GM12878 (cell line): ENCODE measurements around the gene SPTAN1. TPM values are rescaled to one million over a fixed set of nuclear protein-coding genes. Genes with fewer than 3 reads are reported as not detected.

Source experiments
- ATAC-seq: fragments of 200-7000 bp; cut with Tn5 transposase; 3 replicates; pipeline ENCODE4 v1.9.1; 2020; ENCODE audit warnings: mild to moderate bottlenecking, moderate library complexity
- BruUV-seq: library from RNA; stranded (reverse); fragments of 400-500 nt; replicated peaks from 2 replicates; lab custom pipeline; 2021; lab: Mats Ljungman, UMichigan
- CTCF ChIA-PET: fragments of 300-600 bp; sonication (Branson Sonifier 250); formaldehyde crosslinking; extraction: SDS; loops from one replicate; lab custom pipeline; 2021; ENCODE audit warnings: inconsistent platforms; lab: Yijun Ruan, JAX
- POLR2A ChIA-PET: fragments of 350-600 bp; formaldehyde crosslinking; extraction: SDS; loops from one replicate; lab custom pipeline; 2021; ENCODE audit warnings: inconsistent platforms; lab: Charles Lee
- RAD21 ChIA-PET: fragments of 300-600 bp; sonication (Branson Sonifier 250); formaldehyde crosslinking; loops from one replicate; lab custom pipeline; 2023; ENCODE audit warnings: antibody characterized with exemption; ENCODE audit not compliant: unreplicated experiment; lab: Charles Lee
- SMC1A ChIA-PET: fragments of 300-600 bp; sonication (Branson Sonifier 250); formaldehyde crosslinking; loops from one replicate; lab custom pipeline; 2023; ENCODE audit not compliant: unreplicated experiment, uncharacterized antibody; lab: Charles Lee
- DNase-seq: peaks from one replicate; pipeline ENCODE4 v3.0.0-alpha.2; 2011; ENCODE audit warnings: low read depth, low spot score
- FAIRE-seq: peaks from 3 replicates; lab custom pipeline; 2011; peaks lifted over from hg19 to GRCh38; lab: Jason Lieb, UNC
- H2AFZ ChIP-seq: 2 replicates; pipeline ENCODE4 v1.6.0; 2011; ENCODE audit warnings: low read depth, low read length, control low read depth; ENCODE audit not compliant: control insufficient read depth
- H3K27ac ChIP-seq: 2 replicates; pipeline ENCODE4 v1.5.1; 2011; ENCODE audit warnings: control low read depth; ENCODE audit not compliant: control insufficient read depth, insufficient read depth
- H3K27me3 ChIP-seq, 2 experiments: replicated peaks in 1 of 2; 2 replicates each; pipeline versions ENCODE4 v1.6.0 to v1.6.1; 2011; ENCODE audit warnings: low read length in 1 of 2; ENCODE audit not compliant: control insufficient read depth in 2 of 2, insufficient read depth in 2 of 2
- H3K36me3 ChIP-seq, 2 experiments: 2 replicates each; pipeline ENCODE4 v1.5.1; 2011; ENCODE audit warnings: low read length in 1 of 2; ENCODE audit not compliant: control insufficient read depth in 2 of 2, insufficient read depth in 2 of 2
- H3K4me1 ChIP-seq: 2 replicates; pipeline ENCODE4 v1.6.1; 2011; ENCODE audit warnings: mild to moderate bottlenecking, low read length, moderate library complexity, mixed read lengths; ENCODE audit not compliant: control insufficient read depth, insufficient read depth
- H3K4me2 ChIP-seq: 2 replicates; pipeline ENCODE4 v1.6.0; 2011; ENCODE audit warnings: control low read depth; ENCODE audit not compliant: control insufficient read depth, insufficient read depth
- H3K4me3 ChIP-seq: fragments of 200-600 bp; sonication (generic); 2 replicates; pipeline ENCODE4 v1.5.1; 2016
- H3K79me2 ChIP-seq: 2 replicates; pipeline ENCODE4 v1.6.0; 2011; ENCODE audit warnings: low read length; ENCODE audit not compliant: control insufficient read depth, insufficient read depth
- H3K9ac ChIP-seq: 2 replicates; pipeline ENCODE4 v1.8.0; 2011; ENCODE audit warnings: low read length, control low read depth, mixed read lengths; ENCODE audit not compliant: control insufficient read depth, insufficient read depth
- H3K9me3 ChIP-seq: replicated peaks from 3 replicates; pipeline ENCODE4 v1.5.1; 2011; ENCODE audit warnings: mild to moderate bottlenecking, low read length; ENCODE audit not compliant: control insufficient read depth, insufficient read depth
- H4K20me1 ChIP-seq: 2 replicates; pipeline ENCODE4 v1.6.0; 2011; ENCODE audit not compliant: control insufficient read depth, insufficient read depth
- BACH1 ChIP-seq: fragments of 450-650 bp; IDR thresholded peaks from 2 replicates; pipeline ENCODE4 v1.6.1; 2017; ENCODE audit warnings: mild to moderate bottlenecking, borderline replicate concordance
- ETV6 ChIP-seq, 2 experiments: fragments of 450-650 bp in 1 of 2; IDR thresholded peaks in 1 of 2; conservative IDR thresholded peaks in 1 of 2; 2 replicates each; pipeline ENCODE4 v1.6.1; 2014; ENCODE audit warnings: antibody characterized with exemption in 1 of 2, borderline replicate concordance in 1 of 2, low read depth in 1 of 2, mild to moderate bottlenecking in 1 of 2, moderate library complexity in 1 of 2
- MYC ChIP-seq: IDR thresholded peaks from 2 replicates; pipeline ENCODE4 v1.6.1; 2011; ENCODE audit warnings: mild to moderate bottlenecking, low read length, moderate library complexity, inconsistent platforms; ENCODE audit not compliant: insufficient read depth, insufficient replicate concordance, insufficient read length, severe bottlenecking
- NFIC ChIP-seq: IDR thresholded peaks from 2 replicates; pipeline ENCODE4 v1.6.1; 2012; ENCODE audit warnings: low read depth, mild to moderate bottlenecking, inconsistent platforms, low read length, moderate library complexity
- ZZZ3 ChIP-seq: IDR thresholded peaks from 2 replicates; pipeline ENCODE4 v1.6.1; 2011; ENCODE audit warnings: low read depth; ENCODE audit not compliant: control insufficient read depth, insufficient read length
- whole genome bisulfite sequencing: methylation state at CpG from one replicate; pipeline ENCODE4 v1.1.6; 2016; ENCODE audit warnings: low lambda C conversion rate; ENCODE audit not compliant: insufficient replicate concordance, insufficient coverage; ENCODE audit errors: missing lambda C conversion rate; 5-methylcytosine and 5-hydroxymethylcytosine counted together
- in situ Hi-C: fragments of 300-500 bp; cut with MboI; formaldehyde crosslinking; loops from 9 replicates; pipeline ENCODE4 v1.14.3; 2018; ENCODE audit warnings: mixed read lengths
- intact Hi-C: fragments of 100-400 bp; cut with micrococcal nuclease; formaldehyde crosslinking; loops from one replicate; pipeline ENCODE4 v1.14.2; 2022; ENCODE audit not compliant: unreplicated experiment
- polyA plus RNA-seq, 11 experiments: library from polyadenylated mRNA; depleted of rRNA in 4 of 11; unstranded in 6 of 11; stranded (reverse) in 5 of 11; fragments of >200 nt; fragmentation: Nextera tagmentation in 4 of 11; fragmentation: Illumina TruSeq in 1 of 11; extraction: Ambion mirVana in 4 of 11; extraction: Trizol in 1 of 11; gene quantifications; 1 replicate in 1 of 11; 2 replicates in 10 of 11; pipeline versions ENCODE4 v1.2.1 to v1.2.3, GENCODE V29; 2011 to 2016; ENCODE audit warnings: inconsistent platforms in 2 of 11, missing spikeins in 2 of 11, low read depth in 1 of 11
- total RNA-seq, 4 experiments: library from RNA; depleted of rRNA in 3 of 4; stranded (reverse); fragments of >200 nt in 3 of 4; fragmentation: Illumina TruSeq in 1 of 4; extraction: Trizol in 1 of 4; gene quantifications; 2 replicates each; pipeline versions ENCODE4 v1.2.1 to v1.2.3, GENCODE V29; 2013 to 2021
- TF ChIP-seq, protein P1 (sequence below): fragments of 450-650 bp; IDR thresholded peaks from 2 replicates; pipeline ENCODE4 v1.6.1; 2017; ENCODE audit warnings: mild to moderate bottlenecking, moderate library complexity

The SPTAN1 gene
- total and polyA plus RNA-seq, 10 of the 15 experiments (the other 5 are each of a cell fraction or from before 2014, with no cell fraction given) = 18.7 to 156 (median 73.6) TPM

DNA sequence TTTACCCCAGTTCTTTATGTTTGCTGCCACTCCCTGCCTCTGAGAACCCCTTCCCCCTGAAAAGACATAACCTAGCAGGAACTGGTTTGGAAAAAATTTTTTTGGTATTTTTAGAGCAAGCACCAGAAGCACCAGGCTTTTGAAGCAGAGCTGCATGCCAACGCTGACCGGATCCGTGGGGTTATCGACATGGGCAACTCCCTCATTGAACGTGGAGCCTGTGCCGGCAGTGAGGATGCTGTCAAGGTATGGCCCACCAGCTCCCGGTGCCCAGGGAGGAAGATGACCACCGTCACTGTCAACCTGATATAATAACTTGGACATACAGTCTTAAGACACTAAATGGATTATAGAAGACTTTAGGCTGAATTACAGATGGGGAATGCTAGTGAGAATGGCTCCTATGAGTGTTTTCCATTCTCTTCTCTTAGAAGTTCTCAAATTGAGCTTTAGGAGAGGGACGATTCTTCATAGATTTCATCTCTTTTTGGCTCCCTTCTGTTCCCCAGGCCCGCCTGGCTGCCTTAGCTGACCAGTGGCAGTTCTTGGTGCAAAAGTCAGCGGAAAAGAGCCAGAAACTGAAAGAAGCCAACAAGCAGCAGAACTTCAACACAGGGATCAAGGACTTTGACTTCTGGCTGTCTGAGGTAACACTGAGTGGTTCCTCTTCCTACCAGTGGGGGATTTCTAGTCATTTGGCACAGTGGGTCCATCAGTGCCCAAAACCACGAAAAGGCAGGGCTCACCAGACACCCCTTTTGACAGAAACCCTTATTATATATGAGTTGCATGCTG lies 59.4 kb downstream of the SPTAN1 start:
- intact Hi-C loops (no loop called here), in situ Hi-C loops (no loop called here)
- no peak for FAIRE-seq
- no peaks in the 10 kb centered on the region for H3K9me3 ChIP-seq
- ATAC-seq = no peak
- ChIA-PET RAD21 (no interaction called here), CTCF (interaction anchor here (0.6 to 1.5 kb wide), 8 partner anchors 8 to 522 kb away, joined by 3 to 6 read pairs (median 3); no protein-coding TSS in a partner anchor), POLR2A (no interaction called here), SMC1A (interaction anchor here (1.2 kb wide), 1 partner anchor 24 kb away, joined by 3 read pairs; no protein-coding TSS in a partner anchor)
- no peaks in the 10 kb centered on the region for H4K20me1 ChIP-seq
- H3K27me3 ChIP-seq = no peaks in the 10 kb centered on the region
- H3K36me3 ChIP-seq = peaks cover 16 to 40% of the 10 kb centered on the region in 2 experiments
- no peak overlapping the region for H2AFZ ChIP-seq
- 96% methylated on average over 12 of the region's 12 CpGs for WGBS
- no peak overlapping the region for H3K4me3 ChIP-seq
- no peak overlapping the region for H3K9ac ChIP-seq
- TF ChIP-seq NFIC = no peak
- no peak for TF ChIP-seq ZZZ3
- TF ChIP-seq MYC = no peak
- TF ChIP-seq, protein P1, sequence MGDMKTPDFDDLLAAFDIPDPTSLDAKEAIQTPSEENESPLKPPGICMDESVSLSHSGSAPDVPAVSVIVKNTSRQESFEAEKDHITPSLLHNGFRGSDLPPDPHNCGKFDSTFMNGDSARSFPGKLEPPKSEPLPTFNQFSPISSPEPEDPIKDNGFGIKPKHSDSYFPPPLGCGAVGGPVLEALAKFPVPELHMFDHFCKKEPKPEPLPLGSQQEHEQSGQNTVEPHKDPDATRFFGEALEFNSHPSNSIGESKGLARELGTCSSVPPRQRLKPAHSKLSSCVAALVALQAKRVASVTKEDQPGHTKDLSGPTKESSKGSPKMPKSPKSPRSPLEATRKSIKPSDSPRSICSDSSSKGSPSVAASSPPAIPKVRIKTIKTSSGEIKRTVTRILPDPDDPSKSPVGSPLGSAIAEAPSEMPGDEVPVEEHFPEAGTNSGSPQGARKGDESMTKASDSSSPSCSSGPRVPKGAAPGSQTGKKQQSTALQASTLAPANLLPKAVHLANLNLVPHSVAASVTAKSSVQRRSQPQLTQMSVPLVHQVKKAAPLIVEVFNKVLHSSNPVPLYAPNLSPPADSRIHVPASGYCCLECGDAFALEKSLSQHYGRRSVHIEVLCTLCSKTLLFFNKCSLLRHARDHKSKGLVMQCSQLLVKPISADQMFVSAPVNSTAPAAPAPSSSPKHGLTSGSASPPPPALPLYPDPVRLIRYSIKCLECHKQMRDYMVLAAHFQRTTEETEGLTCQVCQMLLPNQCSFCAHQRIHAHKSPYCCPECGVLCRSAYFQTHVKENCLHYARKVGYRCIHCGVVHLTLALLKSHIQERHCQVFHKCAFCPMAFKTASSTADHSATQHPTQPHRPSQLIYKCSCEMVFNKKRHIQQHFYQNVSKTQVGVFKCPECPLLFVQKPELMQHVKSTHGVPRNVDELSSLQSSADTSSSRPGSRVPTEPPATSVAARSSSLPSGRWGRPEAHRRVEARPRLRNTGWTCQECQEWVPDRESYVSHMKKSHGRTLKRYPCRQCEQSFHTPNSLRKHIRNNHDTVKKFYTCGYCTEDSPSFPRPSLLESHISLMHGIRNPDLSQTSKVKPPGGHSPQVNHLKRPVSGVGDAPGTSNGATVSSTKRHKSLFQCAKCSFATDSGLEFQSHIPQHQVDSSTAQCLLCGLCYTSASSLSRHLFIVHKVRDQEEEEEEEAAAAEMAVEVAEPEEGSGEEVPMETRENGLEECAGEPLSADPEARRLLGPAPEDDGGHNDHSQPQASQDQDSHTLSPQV = no peak
- TF ChIP-seq BACH1 = no peak
- TF ChIP-seq ETV6 (conservative IDR thresholded peaks at IDR 0.05 in 1 of 2, IDR thresholded peaks at IDR 0.05 in 1 of 2; ENCODE audit: borderline replicate concordance in 1 of 2, low read depth in 1 of 2) = no peak
- no peak overlapping the region for H3K27ac ChIP-seq
- H3K4me2 ChIP-seq = no peak overlapping the region
- H3K79me2 ChIP-seq = no peaks in the 10 kb centered on the region
- no peak for DNase-seq
- H3K4me1 ChIP-seq = no peaks in the 10 kb centered on the region
- no TSS peak for BruUV-seq
